ENCODE results near the gene PHOSPHO2. TPM values are rescaled to one million over a fixed set of nuclear protein-coding genes. Genes with fewer than 3 reads are reported as not detected.

The PHOSPHO2 gene
- total RNA-seq, 4 donors from 2014 or later = 2.0 to 27.7 (median 12.5) TPM

DNA sequence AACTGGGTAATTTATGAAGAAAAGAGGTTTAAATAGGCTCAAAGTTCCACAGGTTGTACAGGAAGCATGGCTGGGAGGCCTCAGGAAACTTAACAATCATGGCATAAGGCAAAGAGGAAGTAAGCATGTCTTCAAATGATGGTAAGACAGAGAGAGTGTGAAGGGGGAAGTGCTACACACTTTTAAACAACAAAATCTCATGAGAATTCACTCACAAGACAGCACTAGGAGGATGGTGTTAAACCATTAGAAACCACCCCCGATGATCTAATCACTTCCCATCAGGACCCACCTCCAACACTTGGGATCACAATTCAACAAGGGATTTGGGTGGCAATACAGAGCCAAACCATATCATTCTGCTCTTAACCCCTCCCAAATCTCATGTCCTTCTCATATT, 34.9 kb upstream of the PHOSPHO2 start:
- TF ChIP-seq, protein P1, sequence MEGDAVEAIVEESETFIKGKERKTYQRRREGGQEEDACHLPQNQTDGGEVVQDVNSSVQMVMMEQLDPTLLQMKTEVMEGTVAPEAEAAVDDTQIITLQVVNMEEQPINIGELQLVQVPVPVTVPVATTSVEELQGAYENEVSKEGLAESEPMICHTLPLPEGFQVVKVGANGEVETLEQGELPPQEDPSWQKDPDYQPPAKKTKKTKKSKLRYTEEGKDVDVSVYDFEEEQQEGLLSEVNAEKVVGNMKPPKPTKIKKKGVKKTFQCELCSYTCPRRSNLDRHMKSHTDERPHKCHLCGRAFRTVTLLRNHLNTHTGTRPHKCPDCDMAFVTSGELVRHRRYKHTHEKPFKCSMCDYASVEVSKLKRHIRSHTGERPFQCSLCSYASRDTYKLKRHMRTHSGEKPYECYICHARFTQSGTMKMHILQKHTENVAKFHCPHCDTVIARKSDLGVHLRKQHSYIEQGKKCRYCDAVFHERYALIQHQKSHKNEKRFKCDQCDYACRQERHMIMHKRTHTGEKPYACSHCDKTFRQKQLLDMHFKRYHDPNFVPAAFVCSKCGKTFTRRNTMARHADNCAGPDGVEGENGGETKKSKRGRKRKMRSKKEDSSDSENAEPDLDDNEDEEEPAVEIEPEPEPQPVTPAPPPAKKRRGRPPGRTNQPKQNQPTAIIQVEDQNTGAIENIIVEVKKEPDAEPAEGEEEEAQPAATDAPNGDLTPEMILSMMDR (IDR thresholded peaks at IDR 0.05) = no peak
- ATAC-seq (ENCODE audit: low FRiP score) (no peak), DNase-seq (ENCODE audit: low spot score) (no peak)

DNA sequence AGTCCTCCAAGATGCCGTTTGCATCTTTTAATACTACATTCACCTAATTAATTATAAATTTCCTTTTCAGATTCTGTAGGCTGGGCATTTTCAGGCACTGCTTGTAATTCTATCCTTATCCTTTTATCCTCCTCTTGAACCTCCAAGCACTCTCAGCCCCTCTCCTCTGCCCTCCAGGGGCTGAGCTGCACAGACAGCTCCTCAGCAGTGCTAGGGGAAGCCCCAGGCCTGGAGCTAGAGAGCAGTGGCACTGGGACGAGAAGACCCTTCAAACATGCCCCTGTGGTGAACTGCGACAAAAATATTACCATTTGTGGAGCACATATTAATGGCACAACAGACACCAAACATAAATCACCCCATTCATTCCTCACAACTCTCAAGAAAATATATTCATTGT, 33.0 kb upstream of the PHOSPHO2 start:
- TF ChIP-seq, protein P1 (IDR thresholded peaks at IDR 0.05) = no peak
- ATAC-seq (ENCODE audit: low FRiP score) (no peak), DNase-seq (ENCODE audit: low spot score) (no peak)

DNA sequence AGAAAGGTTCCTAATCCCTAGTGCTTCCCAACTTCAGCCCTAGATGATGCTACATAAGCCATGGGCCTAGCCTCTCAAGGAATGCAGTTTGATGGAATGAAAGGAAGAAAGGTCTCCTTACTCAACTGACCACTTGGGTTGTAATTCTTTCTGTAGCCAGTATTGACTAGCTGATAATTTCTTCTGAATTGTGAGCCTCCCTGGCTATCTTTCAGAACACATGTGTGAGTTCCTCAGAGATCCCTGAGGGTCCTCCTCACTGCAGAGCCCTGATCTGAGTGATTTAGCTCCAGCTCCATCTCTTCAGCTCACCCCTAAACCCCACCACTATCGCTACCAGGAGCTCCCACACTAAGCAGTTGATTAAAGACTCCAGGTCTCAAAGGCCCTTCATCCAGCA, 31.5 kb upstream of the PHOSPHO2 start:
- TF ChIP-seq, protein P1 (IDR thresholded peaks at IDR 0.05) = no peak

DNA sequence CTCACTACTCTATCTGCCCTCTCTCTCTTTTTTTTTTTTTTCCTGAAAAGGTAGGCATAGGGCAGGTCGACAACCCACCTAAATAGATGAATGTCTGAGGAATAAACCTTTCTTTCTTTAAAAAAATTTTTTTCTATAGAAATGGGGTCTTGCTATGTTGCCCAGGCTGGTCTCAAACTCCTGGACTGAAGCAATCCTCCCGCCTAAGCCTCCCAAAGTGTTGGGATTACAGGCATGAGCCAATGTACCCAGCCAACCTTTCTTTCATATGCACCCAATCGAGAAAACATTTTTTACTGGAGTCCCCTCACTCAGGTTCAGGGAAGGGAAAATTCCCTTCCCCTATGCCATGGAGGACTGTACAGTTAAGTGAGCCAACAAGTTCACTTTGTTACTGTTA, 31.0 kb upstream of the PHOSPHO2 start:
- TF ChIP-seq, protein P1 (IDR thresholded peaks at IDR 0.05) = no peak
- DNase-seq (ENCODE audit: low spot score) (no peak), ATAC-seq (ENCODE audit: low FRiP score) (no peak)

More for the DNA sequence above, 31.5 kb upstream of the PHOSPHO2 start:
- no peak for DNase-seq (ENCODE audit: low spot score)
- ATAC-seq (ENCODE audit: low FRiP score) = no peak

DNA sequence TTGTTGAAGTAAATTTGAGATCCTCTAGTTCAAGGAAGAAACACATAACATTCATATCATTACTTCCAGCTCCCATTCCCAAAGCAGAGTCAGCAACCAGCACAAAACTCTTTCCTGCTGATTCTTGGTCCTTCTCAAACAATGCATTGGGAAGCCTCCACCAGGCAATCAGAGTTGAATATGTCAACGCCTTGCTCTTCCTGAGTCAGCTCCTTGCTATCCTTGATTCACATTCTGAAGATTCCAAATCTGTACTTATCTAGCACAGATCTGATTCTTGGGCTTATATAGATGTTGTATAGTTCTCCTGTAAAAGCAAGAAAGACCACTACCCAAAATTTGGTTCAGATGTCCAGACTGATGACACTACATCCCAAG, 29.7 kb upstream of the PHOSPHO2 start:
- no peak for DNase-seq (ENCODE audit: low spot score)
- no peak for ATAC-seq (ENCODE audit: low FRiP score)
- TF ChIP-seq, protein P1 (IDR thresholded peaks at IDR 0.05) = no peak

DNA sequence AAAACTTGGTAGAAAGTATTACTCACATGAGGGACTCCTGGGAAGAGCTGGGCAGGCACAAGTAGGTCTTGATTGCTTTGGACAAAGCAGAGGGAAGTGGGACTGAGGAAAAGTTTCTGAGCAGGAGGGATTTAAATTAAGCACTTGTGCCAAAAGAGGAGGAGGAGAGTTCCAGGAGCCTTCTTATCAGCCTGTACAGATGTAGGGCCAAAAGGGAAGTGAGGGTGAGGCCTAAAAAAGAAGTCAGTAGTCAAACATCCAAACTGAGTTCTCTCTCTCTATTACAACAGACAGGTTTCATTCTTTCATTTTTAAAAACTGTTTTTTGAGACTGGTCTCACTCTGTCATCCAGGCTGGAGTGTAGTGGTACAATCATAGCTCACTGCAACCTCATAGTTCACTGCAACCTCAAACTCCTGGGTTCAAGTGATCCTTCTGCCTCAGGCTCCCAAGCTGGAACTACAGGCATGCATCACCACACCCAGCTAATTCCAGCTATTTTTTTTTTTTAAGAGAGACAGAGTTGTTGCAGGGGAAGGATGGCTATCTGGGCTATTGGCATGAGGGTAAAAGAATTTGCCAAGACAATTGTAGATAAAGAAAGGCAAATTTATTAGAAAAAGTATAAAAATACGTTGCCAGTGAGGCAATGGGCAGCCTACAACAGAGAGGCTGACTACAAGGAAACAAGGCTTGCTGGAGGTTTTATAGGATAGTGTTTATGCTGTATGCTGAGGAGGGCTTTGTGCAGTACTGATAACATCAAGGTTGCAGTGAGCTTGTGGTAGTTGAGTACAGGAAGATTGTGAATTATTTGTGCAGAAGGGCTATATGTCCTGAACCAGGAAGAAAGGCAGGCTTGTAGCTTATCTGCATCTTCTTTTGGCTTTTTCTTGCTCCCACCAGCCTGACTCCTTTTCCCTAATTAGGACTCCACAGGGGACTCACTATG, 29.0 kb upstream of the PHOSPHO2 start:
- TF ChIP-seq, protein P1 (IDR thresholded peaks at IDR 0.05) = no peak
- DNase-seq (ENCODE audit: low spot score) (no peak), ATAC-seq (ENCODE audit: low FRiP score) (no peak)

DNA sequence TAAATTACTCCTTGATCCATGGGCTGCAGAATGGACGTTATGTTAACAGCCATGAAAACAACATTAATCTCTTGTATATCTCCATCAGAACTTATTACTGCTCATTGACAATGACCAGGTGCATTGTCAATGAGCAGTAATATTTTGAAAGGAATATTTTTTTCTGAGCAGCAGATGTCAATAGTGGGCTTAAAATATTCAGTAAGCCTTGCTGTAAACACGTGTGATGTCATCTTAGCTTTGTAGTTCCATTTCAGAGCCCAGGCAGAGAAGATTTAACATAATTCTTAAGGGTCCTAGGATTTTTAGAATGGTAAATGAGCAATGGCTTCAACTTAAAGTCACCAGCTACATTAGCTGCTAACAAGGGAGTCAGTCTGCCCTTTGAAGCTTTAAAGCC, 26.7 kb upstream of the PHOSPHO2 start:
- TF ChIP-seq, protein P1 (IDR thresholded peaks at IDR 0.05) = no peak
- ATAC-seq (ENCODE audit: low FRiP score) (no peak), DNase-seq (ENCODE audit: low spot score) (no peak)

Data from omental fat pad (tissue), 4 donors.